GM12878 (cell line): ENCODE results near the gene APPL2. TPM values are rescaled to one million over a fixed set of nuclear protein-coding genes. Genes with fewer than 3 reads are reported as not detected.

Source experiments
- ATAC-seq: fragments of 200-7000 bp; cut with Tn5 transposase; 3 replicates; pipeline ENCODE4 v1.9.1; 2020; ENCODE audit warnings: mild to moderate bottlenecking, moderate library complexity
- BruUV-seq: library from RNA; stranded (reverse); fragments of 400-500 nt; replicated peaks from 2 replicates; lab custom pipeline; 2021; lab: Mats Ljungman, UMichigan
- CTCF ChIA-PET: fragments of 300-600 bp; sonication (Branson Sonifier 250); formaldehyde crosslinking; extraction: SDS; loops from one replicate; lab custom pipeline; 2021; ENCODE audit warnings: inconsistent platforms; lab: Yijun Ruan, JAX
- POLR2A ChIA-PET: fragments of 350-600 bp; formaldehyde crosslinking; extraction: SDS; loops from one replicate; lab custom pipeline; 2021; ENCODE audit warnings: inconsistent platforms; lab: Charles Lee
- RAD21 ChIA-PET: fragments of 300-600 bp; sonication (Branson Sonifier 250); formaldehyde crosslinking; loops from one replicate; lab custom pipeline; 2023; ENCODE audit warnings: antibody characterized with exemption; ENCODE audit not compliant: unreplicated experiment; lab: Charles Lee
- SMC1A ChIA-PET: fragments of 300-600 bp; sonication (Branson Sonifier 250); formaldehyde crosslinking; loops from one replicate; lab custom pipeline; 2023; ENCODE audit not compliant: unreplicated experiment, uncharacterized antibody; lab: Charles Lee
- DNase-seq: peaks from one replicate; pipeline ENCODE4 v3.0.0-alpha.2; 2011; ENCODE audit warnings: low read depth, low spot score
- FAIRE-seq: peaks from 3 replicates; lab custom pipeline; 2011; peaks lifted over from hg19 to GRCh38; lab: Jason Lieb, UNC
- H2AFZ ChIP-seq: 2 replicates; pipeline ENCODE4 v1.6.0; 2011; ENCODE audit warnings: low read depth, low read length, control low read depth; ENCODE audit not compliant: control insufficient read depth
- H3K27ac ChIP-seq: 2 replicates; pipeline ENCODE4 v1.5.1; 2011; ENCODE audit warnings: control low read depth; ENCODE audit not compliant: control insufficient read depth, insufficient read depth
- H3K27me3 ChIP-seq, 2 experiments: replicated peaks in 1 of 2; 2 replicates each; pipeline versions ENCODE4 v1.6.0 to v1.6.1; 2011; ENCODE audit warnings: low read length in 1 of 2; ENCODE audit not compliant: control insufficient read depth in 2 of 2, insufficient read depth in 2 of 2
- H3K36me3 ChIP-seq, 2 experiments: 2 replicates each; pipeline ENCODE4 v1.5.1; 2011; ENCODE audit warnings: low read length in 1 of 2; ENCODE audit not compliant: control insufficient read depth in 2 of 2, insufficient read depth in 2 of 2
- H3K4me1 ChIP-seq: 2 replicates; pipeline ENCODE4 v1.6.1; 2011; ENCODE audit warnings: mild to moderate bottlenecking, low read length, moderate library complexity, mixed read lengths; ENCODE audit not compliant: control insufficient read depth, insufficient read depth
- H3K4me2 ChIP-seq: 2 replicates; pipeline ENCODE4 v1.6.0; 2011; ENCODE audit warnings: control low read depth; ENCODE audit not compliant: control insufficient read depth, insufficient read depth
- H3K4me3 ChIP-seq: fragments of 200-600 bp; sonication (generic); 2 replicates; pipeline ENCODE4 v1.5.1; 2016
- H3K79me2 ChIP-seq: 2 replicates; pipeline ENCODE4 v1.6.0; 2011; ENCODE audit warnings: low read length; ENCODE audit not compliant: control insufficient read depth, insufficient read depth
- H3K9ac ChIP-seq: 2 replicates; pipeline ENCODE4 v1.8.0; 2011; ENCODE audit warnings: low read length, control low read depth, mixed read lengths; ENCODE audit not compliant: control insufficient read depth, insufficient read depth
- H3K9me3 ChIP-seq: replicated peaks from 3 replicates; pipeline ENCODE4 v1.5.1; 2011; ENCODE audit warnings: mild to moderate bottlenecking, low read length; ENCODE audit not compliant: control insufficient read depth, insufficient read depth
- H4K20me1 ChIP-seq: 2 replicates; pipeline ENCODE4 v1.6.0; 2011; ENCODE audit not compliant: control insufficient read depth, insufficient read depth
- SMARCA5 ChIP-seq: fragments of 450-650 bp; IDR thresholded peaks from 2 replicates; pipeline ENCODE4 v1.6.1; 2017; ENCODE audit warnings: mild to moderate bottlenecking
- ZNF217 ChIP-seq: fragments of 450-650 bp; IDR thresholded peaks from 2 replicates; pipeline ENCODE4 v1.6.1; 2017; ENCODE audit warnings: antibody characterized with exemption, mild to moderate bottlenecking
- WGBS: methylation state at CpG from one replicate; pipeline ENCODE4 v1.1.6; 2016; ENCODE audit warnings: low lambda C conversion rate; ENCODE audit not compliant: insufficient replicate concordance, insufficient coverage; ENCODE audit errors: missing lambda C conversion rate; 5-methylcytosine and 5-hydroxymethylcytosine counted together
- in situ Hi-C: fragments of 300-500 bp; cut with MboI; formaldehyde crosslinking; loops from 9 replicates; pipeline ENCODE4 v1.14.3; 2018; ENCODE audit warnings: mixed read lengths
- intact Hi-C: fragments of 100-400 bp; cut with micrococcal nuclease; formaldehyde crosslinking; loops from one replicate; pipeline ENCODE4 v1.14.2; 2022; ENCODE audit not compliant: unreplicated experiment
- polyA plus RNA-seq, 11 experiments: library from polyadenylated mRNA; depleted of rRNA in 4 of 11; unstranded in 6 of 11; stranded (reverse) in 5 of 11; fragments of >200 nt; fragmentation: Nextera tagmentation in 4 of 11; fragmentation: Illumina TruSeq in 1 of 11; extraction: Ambion mirVana in 4 of 11; extraction: Trizol in 1 of 11; gene quantifications; 1 replicate in 1 of 11; 2 replicates in 10 of 11; pipeline versions ENCODE4 v1.2.1 to v1.2.3, GENCODE V29; 2011 to 2016; ENCODE audit warnings: inconsistent platforms in 2 of 11, missing spikeins in 2 of 11, low read depth in 1 of 11
- total RNA-seq, 4 experiments: library from RNA; depleted of rRNA in 3 of 4; stranded (reverse); fragments of >200 nt in 3 of 4; fragmentation: Illumina TruSeq in 1 of 4; extraction: Trizol in 1 of 4; gene quantifications; 2 replicates each; pipeline versions ENCODE4 v1.2.1 to v1.2.3, GENCODE V29; 2013 to 2021
- TF ChIP-seq, protein P1 (sequence below): fragments of 450-650 bp; IDR thresholded peaks from 2 replicates; pipeline ENCODE4 v1.6.1; 2014; ENCODE audit warnings: mild to moderate bottlenecking

The APPL2 gene
- total and polyA plus RNA-seq, 10 of the 15 experiments (the other 5 are each of a cell fraction or from before 2014, with no cell fraction given) = 1.9 to 14.2 (median 7.5) TPM

DNA sequence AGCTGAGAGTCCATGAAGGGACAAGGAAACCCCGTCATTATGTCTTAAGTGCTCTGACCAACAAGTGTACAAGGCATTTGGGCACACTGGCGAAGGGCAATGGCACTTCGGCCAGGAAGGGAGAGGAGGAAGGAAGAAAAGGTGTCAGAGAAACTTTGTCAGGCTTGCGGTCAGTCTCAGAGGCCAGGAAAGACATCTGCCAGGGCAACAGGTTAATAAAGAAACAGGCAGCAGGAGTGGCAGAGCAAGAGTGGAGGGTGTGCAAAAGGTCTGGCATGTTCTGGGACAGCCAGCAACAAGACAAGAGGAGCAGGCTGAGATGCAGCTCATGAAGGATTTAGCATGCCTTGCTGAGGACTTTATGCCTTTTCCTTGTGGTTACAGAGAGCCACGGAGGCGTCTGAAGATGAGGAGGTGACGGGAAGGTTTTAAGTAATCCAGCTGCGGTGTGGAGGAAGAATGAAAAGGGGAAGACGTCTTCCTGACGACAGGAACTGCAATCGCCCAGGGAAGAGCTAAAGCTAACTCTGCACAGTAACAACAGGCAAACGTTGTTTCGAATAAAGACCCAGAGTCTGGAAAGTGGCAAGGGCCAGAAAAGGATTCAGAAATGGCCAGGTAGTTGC, 13.1 kb downstream of the APPL2 start:
- CTCF ChIA-PET = interaction anchor here (1.1 kb wide), 1 partner anchor 8 kb away, joined by 3 read pairs; no protein-coding TSS in a partner anchor
- WGBS = 78% methylated on average over 13 of the region's 13 CpGs
- SMC1A ChIA-PET = no interaction called here
- Histone ChIP-seq H3K36me3 (no peaks in the 10 kb centered on the region; a peak in 1 of 4 replicates), H3K9me3 (no peaks in the 10 kb centered on the region), H3K27me3 (no peaks in the 10 kb centered on the region), H3K79me2 (no peaks in the 10 kb centered on the region), H3K27ac (no peak overlapping the region), H3K4me1 (no peaks in the 10 kb centered on the region; the same call in 1 of the 2 replicates), H3K4me3 (no peak overlapping the region), H4K20me1 (no peaks in the 10 kb centered on the region; the same call in 1 of the 2 replicates), H2AFZ (no peak overlapping the region), H3K9ac (no peak overlapping the region), H3K4me2 (no peak overlapping the region)
- FAIRE-seq (no peak), ATAC-seq (no peak), DNase-seq (no peak)
- RAD21 ChIA-PET = no interaction called here
- intact Hi-C loops (no loop called here), in situ Hi-C loops (no loop called here)
- TF ChIP-seq ZNF217 (no peak), SMARCA5 (no peak)
- no TSS peak for BruUV-seq
- POLR2A ChIA-PET = no interaction called here

- TF ChIP-seq, protein P1, sequence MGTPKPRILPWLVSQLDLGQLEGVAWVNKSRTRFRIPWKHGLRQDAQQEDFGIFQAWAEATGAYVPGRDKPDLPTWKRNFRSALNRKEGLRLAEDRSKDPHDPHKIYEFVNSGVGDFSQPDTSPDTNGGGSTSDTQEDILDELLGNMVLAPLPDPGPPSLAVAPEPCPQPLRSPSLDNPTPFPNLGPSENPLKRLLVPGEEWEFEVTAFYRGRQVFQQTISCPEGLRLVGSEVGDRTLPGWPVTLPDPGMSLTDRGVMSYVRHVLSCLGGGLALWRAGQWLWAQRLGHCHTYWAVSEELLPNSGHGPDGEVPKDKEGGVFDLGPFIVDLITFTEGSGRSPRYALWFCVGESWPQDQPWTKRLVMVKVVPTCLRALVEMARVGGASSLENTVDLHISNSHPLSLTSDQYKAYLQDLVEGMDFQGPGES = no peak
- ChIA-PET CTCF (no interaction called here), POLR2A (no interaction called here), SMC1A (no interaction called here), RAD21 (no interaction called here)
- H3K4me3 ChIP-seq = no peak overlapping the region
- FAIRE-seq (no peak), ATAC-seq (no peak), DNase-seq (no peak)
- H4K20me1 ChIP-seq = no peaks in the 10 kb centered on the region; the same call in 1 of the 2 replicates
- H3K9ac ChIP-seq = no peak overlapping the region
- no peaks in the 10 kb centered on the region for H3K9me3 ChIP-seq
- H3K4me1 ChIP-seq = no peaks in the 10 kb centered on the region; the same call in 1 of the 2 replicates
- H3K36me3 ChIP-seq = no peaks in the 10 kb centered on the region; a peak in 1 of 4 replicates
- H3K27ac ChIP-seq = no peak overlapping the region
- no peaks in the 10 kb centered on the region for H3K27me3 ChIP-seq
- no TSS peak for BruUV-seq
- 84% methylated on average over 4 of the region's 4 CpGs for WGBS
- H2AFZ ChIP-seq = no peak overlapping the region
- in situ Hi-C loops (no loop called here), intact Hi-C loops (no loop called here)
- no peak overlapping the region for H3K4me2 ChIP-seq
- no peaks in the 10 kb centered on the region for H3K79me2 ChIP-seq
Measured at GRCh38 chr12:105222284-105222655, 13.7 kb downstream of the APPL2 start.
